Endothelial cell of umbilical vein (primary cell): ENCODE results near the gene NLGN1.

Experiments used
- CTCF ChIP-seq, 2 donors: IDR thresholded peaks; 1 replicate in 1 of 2; 2 replicates in 1 of 2; pipeline ENCODE4 v1.5.1; 2011; ENCODE audit warnings: low read length in 2 of 2, mild to moderate bottlenecking in 2 of 2, moderate library complexity in 2 of 2, control low read depth in 1 of 2, inconsistent platforms in 1 of 2, low read depth in 1 of 2; ENCODE audit not compliant: insufficient read depth in 1 of 2; ENCODE audit errors: extremely low read depth in 1 of 2
- EZH2 ChIP-seq: IDR thresholded peaks from 2 replicates; pipeline ENCODE4 v1.6.1; 2012; ENCODE audit warnings: borderline replicate concordance, low read depth, mild to moderate bottlenecking, moderate library complexity, low read length, inconsistent platforms; ENCODE audit not compliant: severe bottlenecking
- POLR2AphosphoS5 ChIP-seq: IDR thresholded peaks from 2 replicates; pipeline ENCODE4 v1.6.1; 2012; ENCODE audit warnings: low read depth, mild to moderate bottlenecking, control low read depth, low read length, moderate library complexity; ENCODE audit not compliant: insufficient read depth

GRCh38 chr3:173780067-173780466 is 382.5 kb downstream of the NLGN1 start:
- no peak for TF ChIP-seq EZH2
- no peak for TF ChIP-seq CTCF (IDR thresholded peaks at IDR 0.05; ENCODE audit: extremely low read depth in 1 of 2, insufficient read depth in 1 of 2, low read depth in 1 of 2, low read length in 2 of 2)
- TF ChIP-seq POLR2AphosphoS5: no peak
